Left lung (tissue), 10 donors: ENCODE results near the gene PTPRQ. TPM values are rescaled to one million over a fixed set of nuclear protein-coding genes. Genes with fewer than 3 reads are reported as not detected.

ENCODE experiments used
- ATAC-seq: fragments of 200-7000 bp; cut with Tn5 transposase; one replicate; pipeline ENCODE4 v1.9.1; 2020; ENCODE audit warnings: moderate library complexity
- DNase-seq, 4 donors: peaks; one replicate each; pipeline ENCODE4 v3.0.0-alpha.2; 2013 to 2020
- H3K27ac ChIP-seq, 2 donors: fragments of 200-600 bp; sonication (generic) in 1 of 2; one replicate each; pipeline versions ENCODE4 v1.5.0 to v1.8.0; 2020 to 2021
- H3K27me3 ChIP-seq, 2 donors: fragments of 200-600 bp; sonication (generic) in 1 of 2; one replicate each; pipeline versions ENCODE4 v1.5.0 to v1.8.0; 2020 to 2021
- H3K36me3 ChIP-seq, 2 donors: fragments of 200-600 bp; sonication (generic) in 1 of 2; one replicate each; pipeline versions ENCODE4 v1.5.0 to v1.8.0; 2020 to 2021
- H3K4me1 ChIP-seq, 2 donors: fragments of 200-600 bp; one replicate each; pipeline ENCODE4 v1.8.0; 2021
- H3K4me3 ChIP-seq, 2 donors: fragments of 200-600 bp; sonication (generic) in 1 of 2; one replicate each; pipeline versions ENCODE4 v1.5.0 to v1.8.0; 2020 to 2021; ENCODE audit warnings: mild to moderate bottlenecking in 1 of 2
- H3K9me3 ChIP-seq, 2 donors: fragments of 200-600 bp; sonication (generic) in 1 of 2; one replicate each; pipeline versions ENCODE4 v1.5.0 to v1.8.0; 2020 to 2021
- intact Hi-C, 2 donors: fragments of 100-400 bp; cut with DNase I; formaldehyde crosslinking; loops; one replicate each; pipeline versions ENCODE4 v1.11.2 to v1.14.2; 2022
- polyA plus RNA-seq, 6 donors: library from polyadenylated mRNA; unstranded; fragments of 120-200 nt; gene quantifications; one replicate each; pipeline ENCODE4 v1.2.1, GENCODE V29; 2013; ENCODE audit not compliant: insufficient read length in 6 of 6
- total RNA-seq, 2 donors: library from RNA; stranded (reverse); fragmentation: NEBNext Ultra II Directional; extraction: Animal tissue kit (Norgen Biotek cat#: 25700); gene quantifications; one replicate each; pipeline ENCODE4 v1.2.1, GENCODE V29; 2021
- TF ChIP-seq, protein P1 (sequence below), 2 donors: fragments of 200-600 bp; sonication (generic) in 1 of 2; IDR thresholded peaks; one replicate each; pipeline versions ENCODE4 v1.5.0 to v1.8.0; 2021; ENCODE audit warnings: antibody characterized with exemption in 2 of 2
- donor health status: DM: no; HTN: yes; CAD: no.
- donor health status: DM: no; HTN: no; CAD: no.

The PTPRQ gene
- total and polyA plus RNA-seq, 8 donors = 0.79 to 9.1 (median 3.8) TPM

DNA sequence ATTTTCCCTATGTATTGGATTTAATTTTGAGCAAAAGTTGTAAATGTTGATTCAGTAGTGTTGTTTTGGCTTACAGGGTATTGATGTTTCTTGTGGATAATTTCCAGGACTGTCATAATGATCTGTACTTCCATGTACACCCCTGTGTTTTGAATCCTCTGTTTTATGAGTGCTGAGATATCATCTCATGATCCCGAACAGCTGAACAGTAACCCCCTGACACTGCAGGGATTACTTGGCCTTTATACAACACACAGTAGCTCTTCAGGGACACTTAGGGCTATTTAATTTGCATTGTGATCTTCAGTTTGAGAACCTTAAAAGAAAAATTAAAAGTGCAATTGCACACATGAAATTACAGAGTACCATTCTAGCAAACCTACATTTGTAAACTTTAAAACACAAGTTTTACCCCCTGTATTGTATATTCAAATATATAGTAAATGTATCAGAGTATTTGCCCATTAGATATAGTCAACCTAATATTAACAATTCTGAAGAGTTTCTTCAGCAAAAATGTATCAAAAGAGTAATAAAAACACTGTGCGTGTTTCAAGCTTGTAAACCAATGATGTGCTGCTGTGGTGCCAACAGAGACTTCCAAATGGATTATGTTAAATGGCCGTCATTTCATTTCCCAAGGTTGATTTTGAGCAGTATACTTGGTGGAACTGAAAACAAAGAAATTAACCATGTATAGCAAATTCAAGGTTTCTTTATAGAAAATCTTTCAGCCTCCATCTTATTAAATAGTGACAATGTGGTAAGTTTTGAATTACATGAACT, 235.5 kb downstream of the PTPRQ start:
- H3K27ac ChIP-seq = no peak overlapping the region
- no peaks in the 10 kb centered on the region for H3K27me3 ChIP-seq
- no peak overlapping the region for H3K4me3 ChIP-seq
- TF ChIP-seq, protein P1, sequence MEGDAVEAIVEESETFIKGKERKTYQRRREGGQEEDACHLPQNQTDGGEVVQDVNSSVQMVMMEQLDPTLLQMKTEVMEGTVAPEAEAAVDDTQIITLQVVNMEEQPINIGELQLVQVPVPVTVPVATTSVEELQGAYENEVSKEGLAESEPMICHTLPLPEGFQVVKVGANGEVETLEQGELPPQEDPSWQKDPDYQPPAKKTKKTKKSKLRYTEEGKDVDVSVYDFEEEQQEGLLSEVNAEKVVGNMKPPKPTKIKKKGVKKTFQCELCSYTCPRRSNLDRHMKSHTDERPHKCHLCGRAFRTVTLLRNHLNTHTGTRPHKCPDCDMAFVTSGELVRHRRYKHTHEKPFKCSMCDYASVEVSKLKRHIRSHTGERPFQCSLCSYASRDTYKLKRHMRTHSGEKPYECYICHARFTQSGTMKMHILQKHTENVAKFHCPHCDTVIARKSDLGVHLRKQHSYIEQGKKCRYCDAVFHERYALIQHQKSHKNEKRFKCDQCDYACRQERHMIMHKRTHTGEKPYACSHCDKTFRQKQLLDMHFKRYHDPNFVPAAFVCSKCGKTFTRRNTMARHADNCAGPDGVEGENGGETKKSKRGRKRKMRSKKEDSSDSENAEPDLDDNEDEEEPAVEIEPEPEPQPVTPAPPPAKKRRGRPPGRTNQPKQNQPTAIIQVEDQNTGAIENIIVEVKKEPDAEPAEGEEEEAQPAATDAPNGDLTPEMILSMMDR (IDR thresholded peaks at IDR 0.05) = no peak
- no peak for ATAC-seq
- intact Hi-C loops = no loop called here
- DNase-seq = no peak
- no peaks in the 10 kb centered on the region for H3K36me3 ChIP-seq
- H3K9me3 ChIP-seq = no peaks in the 10 kb centered on the region
- H3K4me1 ChIP-seq = no peaks in the 10 kb centered on the region

DNA sequence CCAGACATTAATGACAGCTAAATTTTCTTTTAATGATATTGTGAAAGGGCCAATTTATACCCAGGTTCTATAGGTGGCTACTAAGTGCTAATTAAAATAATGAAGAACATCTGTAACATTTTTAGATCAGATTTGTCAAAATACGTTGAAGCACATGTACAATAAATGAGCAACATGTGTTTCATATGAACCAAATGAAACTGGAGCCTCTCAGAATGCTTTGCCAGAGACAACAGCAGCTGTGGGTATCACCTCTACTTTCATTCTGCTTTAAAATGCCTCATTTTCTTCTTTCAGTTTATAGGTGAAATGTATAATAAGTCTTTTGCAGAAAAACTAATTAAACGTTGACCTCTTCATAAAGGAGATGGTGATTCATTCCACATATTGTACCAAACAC, 237.3 kb downstream of the PTPRQ start:
- H3K4me3 ChIP-seq = no peak overlapping the region
- no peaks in the 10 kb centered on the region for H3K36me3 ChIP-seq
- TF ChIP-seq, protein P1 (IDR thresholded peaks at IDR 0.05) = no peak
- no peak overlapping the region for H3K27ac ChIP-seq
- H3K9me3 ChIP-seq = no peaks in the 10 kb centered on the region
- no peaks in the 10 kb centered on the region for H3K27me3 ChIP-seq
- H3K4me1 ChIP-seq = no peaks in the 10 kb centered on the region
- intact Hi-C loops = no loop called here
- DNase-seq (no peak), ATAC-seq (no peak)

DNA sequence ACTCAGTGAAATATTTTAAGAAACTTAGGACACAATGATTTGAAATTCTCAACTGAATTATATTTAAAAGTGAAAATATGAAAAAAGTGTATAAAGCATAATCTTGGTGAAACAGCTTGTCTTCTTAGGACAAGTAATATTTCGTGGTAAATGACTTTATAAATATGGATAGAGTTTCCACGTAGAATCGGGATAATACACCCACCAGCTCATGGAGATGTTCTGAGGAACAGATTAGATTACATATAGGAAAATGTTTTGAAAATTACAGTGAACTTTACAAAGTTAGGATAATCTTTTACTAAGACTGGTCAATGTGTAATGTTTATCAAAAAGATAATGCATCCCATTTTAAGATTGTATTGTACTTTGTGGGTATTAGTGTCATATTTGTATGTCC, 237.8 kb downstream of the PTPRQ start:
- TF ChIP-seq, protein P1 (IDR thresholded peaks at IDR 0.05) = no peak
- H3K4me1 ChIP-seq = no peaks in the 10 kb centered on the region
- no peak for ATAC-seq
- intact Hi-C loops = no loop called here
- no peaks in the 10 kb centered on the region for H3K27me3 ChIP-seq
- no peaks in the 10 kb centered on the region for H3K36me3 ChIP-seq
- no peak overlapping the region for H3K27ac ChIP-seq
- DNase-seq = no peak
- no peak overlapping the region for H3K4me3 ChIP-seq
- H3K9me3 ChIP-seq = no peaks in the 10 kb centered on the region

DNA sequence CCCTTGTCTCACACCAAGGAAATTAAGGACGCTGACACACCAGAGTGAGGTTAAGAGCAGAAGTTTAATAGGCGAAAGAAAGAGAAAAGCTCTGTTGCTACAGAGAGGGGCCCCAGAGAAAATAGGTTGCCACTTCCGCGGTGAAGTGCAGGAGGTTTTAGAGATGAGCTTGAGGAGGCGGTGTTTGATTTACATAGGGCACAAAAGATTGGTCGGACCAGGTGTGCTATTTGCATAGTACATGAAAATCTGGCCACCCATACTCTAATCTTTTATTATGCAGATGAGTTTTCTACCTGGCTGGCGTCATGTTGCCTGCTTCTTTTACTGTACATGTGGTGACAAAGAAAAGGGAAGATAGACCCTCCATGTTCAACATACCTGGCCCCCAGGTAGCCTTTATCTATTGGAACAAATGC, 240.1 kb downstream of the PTPRQ start:
- Histone ChIP-seq H3K4me1 (no peaks in the 10 kb centered on the region), H3K27ac (no peak overlapping the region), H3K9me3 (no peaks in the 10 kb centered on the region), H3K36me3 (no peaks in the 10 kb centered on the region), H3K27me3 (no peaks in the 10 kb centered on the region), H3K4me3 (no peak overlapping the region)
- ATAC-seq (no peak), DNase-seq (no peak)
- intact Hi-C loops = no loop called here
- TF ChIP-seq, protein P1 (IDR thresholded peaks at IDR 0.05) = no peak

DNA sequence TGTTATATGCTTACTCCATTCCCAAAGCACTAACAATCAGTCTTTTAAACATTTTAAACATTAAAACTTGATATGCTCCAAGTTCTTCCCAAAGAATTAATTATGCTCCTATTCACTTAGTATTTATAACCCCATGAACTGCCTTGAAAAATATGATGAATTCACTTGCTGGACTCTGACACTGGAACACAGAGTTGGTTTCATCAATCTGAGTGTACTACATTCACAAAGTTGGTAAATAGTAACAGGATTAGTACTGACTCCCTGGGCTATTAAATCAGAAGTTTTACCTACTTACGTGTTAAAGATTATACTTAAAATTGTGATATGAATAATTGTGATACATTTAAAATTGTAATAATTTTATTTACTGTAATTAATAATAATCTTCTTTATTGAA, 246.1 kb downstream of the PTPRQ start:
- Histone ChIP-seq H3K4me1 (no peaks in the 10 kb centered on the region), H3K27me3 (no peaks in the 10 kb centered on the region), H3K27ac (no peak overlapping the region), H3K36me3 (no peaks in the 10 kb centered on the region), H3K9me3 (no peaks in the 10 kb centered on the region), H3K4me3 (no peak overlapping the region)
- intact Hi-C loops = no loop called here
- ATAC-seq (no peak), DNase-seq (no peak)
- TF ChIP-seq, protein P1 (IDR thresholded peaks at IDR 0.05) = no peak
